ENCODE data around the gene SNRNP27.
A peak's percentile ranks its signal among the peaks of the same experiment; 100 is the strongest.
"Not testable (repeated sequence)": the region's sequence is repeated elsewhere in the genome, so short reads cannot be mapped to it uniquely, and the experiment has no call there.

Gene SNRNP27

GRCh38 chr2:69858261-69858660, 35.5 kb upstream of the SNRNP27 start:
- no peak overlapping the region for H3K4me3 ChIP-seq (ENCODE audit: low read depth, low read length)
- no peak for DNase-seq (ENCODE audit: low read depth)
- no peak for TF ChIP-seq CTCF (conservative IDR thresholded peaks at IDR 0.05; ENCODE audit: low read depth, low read length)

DNA sequence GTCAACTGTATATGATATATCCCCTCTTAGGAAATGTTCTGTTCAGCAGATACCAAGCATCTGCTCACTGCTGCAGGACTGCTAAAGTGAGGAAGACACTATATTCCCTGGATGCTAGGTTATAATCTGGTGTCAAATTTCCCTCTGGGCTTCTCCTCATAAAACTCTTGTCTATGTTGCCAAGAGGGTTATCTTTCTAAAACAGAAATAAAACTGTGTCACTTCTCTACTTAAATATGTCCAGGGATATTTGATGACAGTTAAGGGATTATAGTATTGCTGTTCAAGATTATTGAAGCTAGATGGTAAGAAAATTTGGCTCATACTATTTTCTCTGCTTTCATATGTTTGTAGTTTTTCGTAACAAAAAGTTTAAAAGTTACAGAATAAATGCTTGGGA, 30.5 kb upstream of the SNRNP27 start:
- H3K4me3 ChIP-seq (ENCODE audit: low read depth, low read length): no peak overlapping the region
- no peak for TF ChIP-seq CTCF (conservative IDR thresholded peaks at IDR 0.05; ENCODE audit: low read depth, low read length)
- DNase-seq (ENCODE audit: low read depth): no peak

DNA sequence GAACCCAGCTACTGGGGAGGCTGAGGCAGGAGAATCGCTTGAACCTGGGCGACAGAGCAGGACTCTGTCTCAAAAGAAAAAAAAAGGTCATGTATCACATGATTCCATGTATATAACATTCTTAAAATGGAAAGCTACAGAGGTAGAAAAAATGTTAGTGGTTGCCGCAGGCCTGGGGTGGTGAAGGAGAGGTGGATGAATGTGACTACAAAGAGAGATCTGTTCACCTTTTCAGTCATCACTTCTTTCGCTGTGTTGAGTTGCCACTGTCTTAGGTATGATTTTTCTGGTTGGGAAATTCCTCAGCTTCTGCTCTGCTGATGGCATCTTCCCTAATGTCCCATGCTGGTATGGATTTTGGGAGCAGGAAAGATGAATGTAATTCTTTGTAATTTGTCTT, 5.3 kb upstream of the SNRNP27 start:
- DNase-seq (ENCODE audit: low read depth): no peak
- TF ChIP-seq CTCF (conservative IDR thresholded peaks at IDR 0.05; ENCODE audit: low read depth, low read length): no peak
- no peak overlapping the region for H3K4me3 ChIP-seq (ENCODE audit: low read depth, low read length)

GRCh38 chr2:69889302-69889701, 4.5 kb upstream of the SNRNP27 start:
- TF ChIP-seq CTCF (conservative IDR thresholded peaks at IDR 0.05; ENCODE audit: low read depth, low read length): no peak
- no peak overlapping the region for H3K4me3 ChIP-seq (ENCODE audit: low read depth, low read length)
- no peak for DNase-seq (ENCODE audit: low read depth)

- no peak overlapping the region for H3K4me3 ChIP-seq (ENCODE audit: low read depth, low read length)
- no peak for TF ChIP-seq CTCF (conservative IDR thresholded peaks at IDR 0.05; ENCODE audit: low read depth, low read length)
- DNase-seq (ENCODE audit: low read depth): no peak
Measured at GRCh38 chr2:69890881-69891280, 2.9 kb upstream of the SNRNP27 start.

DNA sequence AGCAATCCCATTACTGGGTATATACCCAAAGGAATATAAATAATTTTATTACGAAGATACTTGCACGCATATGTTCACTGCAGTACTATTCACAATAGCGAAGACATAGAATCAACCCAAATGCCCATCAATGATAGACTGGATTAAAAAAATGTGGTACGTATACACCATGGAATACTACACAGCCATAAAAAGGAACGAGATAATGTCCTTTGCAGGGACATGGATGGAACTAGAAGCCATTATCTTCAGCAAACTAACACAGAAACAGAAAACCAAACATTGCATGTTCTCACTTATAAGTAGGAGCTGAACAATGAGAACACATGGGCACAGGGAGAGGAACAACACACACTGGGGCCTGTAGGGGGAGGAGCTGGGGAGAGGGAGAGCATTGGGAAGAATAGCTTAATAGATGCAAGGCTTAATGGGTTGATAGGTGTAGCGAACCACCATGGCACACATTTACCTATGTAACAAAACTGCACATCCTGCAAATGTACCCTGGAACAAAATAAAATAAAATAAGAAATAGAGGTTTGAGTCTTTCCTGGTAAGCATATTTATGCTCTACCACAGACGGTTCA, 825 bp upstream of the SNRNP27 start:
- not testable (repeated sequence) for DNase-seq (ENCODE audit: low read depth); H3K4me3 ChIP-seq (ENCODE audit: low read depth, low read length)

DNA sequence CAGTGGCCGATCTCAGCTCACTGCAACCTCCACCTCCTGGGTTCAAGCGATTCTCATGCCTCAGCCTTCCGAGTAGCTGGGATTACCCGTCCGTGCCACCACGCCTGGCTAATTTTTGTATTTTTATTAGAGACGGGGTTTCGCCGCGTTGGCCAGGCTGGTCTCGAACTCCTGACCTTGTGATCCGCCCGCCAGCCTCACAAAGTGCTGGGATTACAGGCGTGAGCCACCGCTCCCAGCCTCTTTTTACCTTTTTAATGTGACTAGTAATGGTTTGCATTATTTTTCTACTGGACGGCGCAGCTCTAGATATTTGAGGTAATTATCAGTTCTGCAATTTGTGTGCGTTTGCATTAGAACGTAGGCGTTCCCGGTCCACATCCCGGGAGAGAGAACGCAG, 981 bp downstream of the SNRNP27 start:
- not testable (repeated sequence) for DNase-seq (ENCODE audit: low read depth)
- H3K4me3 ChIP-seq (ENCODE audit: low read depth, low read length): peak overlapping the region; percentile 73

- DNase-seq (ENCODE audit: low read depth): no peak
- no peak overlapping the region for H3K4me3 ChIP-seq (ENCODE audit: low read depth, low read length)
Measured at GRCh38 chr2:69902213-69902922, 8.6 kb downstream of the SNRNP27 start.

More at GRCh38 chr2:69902213-69902922, 8.6 kb downstream of the SNRNP27 start:
- TF ChIP-seq CTCF (conservative IDR thresholded peaks at IDR 0.05; ENCODE audit: low read depth, low read length): no peak
